HepG2 (cell line): Measurements from ENCODE around the gene TH. TPM values are rescaled to one million over a fixed set of nuclear protein-coding genes. Genes with fewer than 3 reads are reported as not detected.

ENCODE experiments used
- HOXA7 ChIP-seq: sonication (generic); formaldehyde crosslinking; IDR thresholded peaks from 2 replicates; pipeline ENCODE4 v1.8.1; 2022; ENCODE audit warnings: mild to moderate bottlenecking, missing genetic modification reagents, moderate library complexity
- MAZ ChIP-seq, 2 experiments: sonication (generic) in 1 of 2; formaldehyde crosslinking in 1 of 2; IDR thresholded peaks; 2 replicates each; pipeline versions ENCODE4 v1.5.0 to v1.6.1; 2012 to 2020; ENCODE audit warnings: low read depth in 2 of 2, mild to moderate bottlenecking in 2 of 2, borderline replicate concordance in 1 of 2, improper control_type of control experiment in 1 of 2, low read length in 1 of 2, missing genetic modification reagents in 1 of 2, moderate library complexity in 1 of 2
- PCBP2 ChIP-seq: fragments of 200-400 bp; formaldehyde crosslinking; optimal IDR thresholded peaks from 2 replicates; pipeline ENCODE3; 2018; ENCODE audit warnings: low read length, low read depth; ENCODE audit not compliant: poor library complexity, severe bottlenecking
- SP140L ChIP-seq: sonication (generic); formaldehyde crosslinking; IDR thresholded peaks from 2 replicates; pipeline ENCODE4 v1.4.0; 2020; ENCODE audit warnings: missing genetic modification reagents, borderline replicate concordance
- SRSF1 ChIP-seq: fragments of 200-400 bp; formaldehyde crosslinking; optimal IDR thresholded peaks from 2 replicates; pipeline ENCODE3; 2017; ENCODE audit warnings: mild to moderate bottlenecking, low read depth, low read length, moderate library complexity
- STAT5B ChIP-seq: sonication (generic); formaldehyde crosslinking; IDR thresholded peaks from 2 replicates; pipeline ENCODE4 v1.4.0; 2020; ENCODE audit warnings: missing genetic modification reagents
- YEATS2 ChIP-seq: sonication (generic); formaldehyde crosslinking; IDR thresholded peaks from 2 replicates; pipeline ENCODE4 v1.4.0; 2020; ENCODE audit warnings: missing genetic modification reagents, borderline replicate concordance
- YY1 ChIP-seq: IDR thresholded peaks from 2 replicates; pipeline ENCODE4 v1.6.1; 2011; ENCODE audit warnings: low read length, low read depth, moderate library complexity, mild to moderate bottlenecking; ENCODE audit not compliant: insufficient read depth, insufficient replicate concordance
- ZNF30 ChIP-seq: sonication (generic); formaldehyde crosslinking; IDR thresholded peaks from 2 replicates; pipeline ENCODE4 v1.5.0; 2020; ENCODE audit warnings: mild to moderate bottlenecking, missing genetic modification reagents
- ZNF567 ChIP-seq: sonication (generic); formaldehyde crosslinking; IDR thresholded peaks from 2 replicates; pipeline ENCODE4 v1.8.1; 2023; ENCODE audit warnings: mild to moderate bottlenecking, missing genetic modification reagents, borderline replicate concordance
- ZNF773 ChIP-seq: sonication (generic); formaldehyde crosslinking; IDR thresholded peaks from 2 replicates; pipeline ENCODE4 v1.4.0; 2020; ENCODE audit warnings: missing genetic modification reagents, borderline replicate concordance
- ZNF790 ChIP-seq: sonication (generic); formaldehyde crosslinking; IDR thresholded peaks from 2 replicates; pipeline ENCODE4 v1.8.0; 2022; ENCODE audit warnings: missing genetic modification reagents, mild to moderate bottlenecking, borderline replicate concordance
- ZNF878 ChIP-seq: sonication (generic); formaldehyde crosslinking; IDR thresholded peaks from 2 replicates; pipeline ENCODE4 v1.8.1; 2023; ENCODE audit warnings: mild to moderate bottlenecking, missing genetic modification reagents, moderate library complexity
- polyA plus RNA-seq, 8 experiments: library from polyadenylated mRNA; depleted of rRNA in 3 of 8; stranded (reverse) in 7 of 8; unstranded in 1 of 8; fragments of >200 nt; fragmentation: Illumina TruSeq in 4 of 8; extraction: Trizol in 4 of 8; gene quantifications; 2 replicates each; pipeline versions ENCODE4 v1.2.1 to v1.2.3, GENCODE V29; 2011 to 2016; ENCODE audit warnings: low read depth in 4 of 8, missing spikeins in 1 of 8, mixed read lengths in 1 of 8; ENCODE audit not compliant: insufficient read depth in 1 of 8
- total RNA-seq, 5 experiments: library from RNA; depleted of rRNA; stranded (reverse); fragments of >200 nt; fragmentation: Illumina TruSeq; extraction: Trizol; gene quantifications; 2 replicates each; pipeline ENCODE4 v1.2.3, GENCODE V29; 2016; ENCODE audit warnings: low read depth in 1 of 5
- TF ChIP-seq, protein P1 (sequence below): sonication (generic); formaldehyde crosslinking; IDR thresholded peaks from 2 replicates; pipeline ENCODE4 v1.8.1; 2023; ENCODE audit warnings: missing genetic modification reagents, inconsistent platforms, borderline replicate concordance
- TF ChIP-seq, protein P2 (sequence below): sonication (generic); formaldehyde crosslinking; IDR thresholded peaks from 2 replicates; pipeline ENCODE4 v1.4.0; 2020; ENCODE audit warnings: missing genetic modification reagents
- TF ChIP-seq, protein P3 (sequence below): sonication (generic); formaldehyde crosslinking; IDR thresholded peaks from 2 replicates; pipeline ENCODE4 v1.5.1; 2020; ENCODE audit warnings: mild to moderate bottlenecking, missing genetic modification reagents, moderate library complexity

TH gene
- total and polyA plus RNA-seq, 2 of the 13 experiments (the other 11 are each of a cell fraction or from before 2014, with no cell fraction given): 0.36 TPM; not detected in 1

DNA sequence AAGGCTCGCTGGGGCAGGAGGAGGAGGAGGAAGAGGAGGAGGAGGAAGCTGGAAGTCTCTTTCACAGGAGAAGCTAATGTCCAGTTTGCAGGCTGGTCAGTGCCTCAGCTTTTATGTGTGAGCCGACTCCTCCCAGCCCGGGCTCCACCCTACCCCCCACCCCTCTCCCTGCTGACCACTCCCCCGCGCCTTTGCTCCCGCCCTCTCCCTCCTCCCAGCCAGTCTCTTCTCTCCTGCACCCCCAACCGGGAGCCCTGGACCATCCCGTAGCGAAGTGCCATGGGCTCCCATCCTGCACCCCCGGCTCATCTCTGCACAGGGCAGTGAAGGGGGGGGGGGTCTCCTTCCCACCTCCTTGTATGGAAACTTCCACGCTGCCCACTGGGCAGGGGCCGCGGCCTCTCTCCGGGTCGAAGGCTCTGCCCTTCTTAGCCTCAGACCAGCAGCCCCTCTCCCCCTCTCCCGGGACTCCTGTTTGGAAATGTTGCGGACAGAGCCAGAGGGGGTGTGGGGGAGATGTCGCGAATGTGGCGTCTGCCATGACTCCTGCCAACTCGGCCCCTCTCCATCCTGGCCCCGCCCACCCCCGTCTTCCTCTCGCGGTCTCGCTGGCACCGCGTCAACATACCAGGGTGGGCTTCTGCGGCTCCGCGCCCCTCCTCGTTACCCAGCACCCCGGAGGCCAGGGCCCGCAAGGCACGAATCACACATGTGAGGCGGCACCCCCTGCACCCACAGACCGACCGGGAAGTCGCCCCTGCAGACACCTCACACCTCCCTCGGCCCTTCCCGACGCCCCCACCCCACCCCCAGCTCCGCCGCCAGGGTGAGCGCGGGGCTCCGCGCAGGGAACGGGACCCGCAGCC lies 34.2 kb downstream of the TH start (continued):
- TF ChIP-seq, protein P1, sequence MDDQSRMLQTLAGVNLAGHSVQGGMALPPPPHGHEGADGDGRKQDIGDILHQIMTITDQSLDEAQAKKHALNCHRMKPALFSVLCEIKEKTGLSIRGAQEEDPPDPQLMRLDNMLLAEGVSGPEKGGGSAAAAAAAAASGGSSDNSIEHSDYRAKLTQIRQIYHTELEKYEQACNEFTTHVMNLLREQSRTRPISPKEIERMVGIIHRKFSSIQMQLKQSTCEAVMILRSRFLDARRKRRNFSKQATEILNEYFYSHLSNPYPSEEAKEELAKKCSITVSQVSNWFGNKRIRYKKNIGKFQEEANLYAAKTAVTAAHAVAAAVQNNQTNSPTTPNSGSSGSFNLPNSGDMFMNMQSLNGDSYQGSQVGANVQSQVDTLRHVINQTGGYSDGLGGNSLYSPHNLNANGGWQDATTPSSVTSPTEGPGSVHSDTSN (CRISPR knock-in tag): no peak
- TF ChIP-seq ZNF567 (CRISPR knock-in tag) (no peak), SRSF1 (peak; percentile 86), MAZ (IDR thresholded peaks at IDR 0.05; ENCODE audit: borderline replicate concordance, low read depth, low read length) (peak; percentile 74), MAZ (CRISPR knock-in tag; IDR thresholded peaks at IDR 0.05; ENCODE audit: low read depth) (no peak; the same call in 1 of the 2 replicates), HOXA7 (CRISPR knock-in tag) (no peak), ZNF773 (CRISPR knock-in tag) (no peak), ZNF790 (peak; percentile 78; the same call in 1 of the 2 replicates), YY1 (peak; percentile 8), YEATS2 (CRISPR knock-in tag) (no peak), STAT5B (no peak), PCBP2 (no peak), ZNF30 (CRISPR knock-in tag) (no peak; the same call in 1 of the 2 replicates), SP140L (CRISPR knock-in tag) (no peak), ZNF878 (CRISPR knock-in tag) (no peak)
- TF ChIP-seq, protein P2, sequence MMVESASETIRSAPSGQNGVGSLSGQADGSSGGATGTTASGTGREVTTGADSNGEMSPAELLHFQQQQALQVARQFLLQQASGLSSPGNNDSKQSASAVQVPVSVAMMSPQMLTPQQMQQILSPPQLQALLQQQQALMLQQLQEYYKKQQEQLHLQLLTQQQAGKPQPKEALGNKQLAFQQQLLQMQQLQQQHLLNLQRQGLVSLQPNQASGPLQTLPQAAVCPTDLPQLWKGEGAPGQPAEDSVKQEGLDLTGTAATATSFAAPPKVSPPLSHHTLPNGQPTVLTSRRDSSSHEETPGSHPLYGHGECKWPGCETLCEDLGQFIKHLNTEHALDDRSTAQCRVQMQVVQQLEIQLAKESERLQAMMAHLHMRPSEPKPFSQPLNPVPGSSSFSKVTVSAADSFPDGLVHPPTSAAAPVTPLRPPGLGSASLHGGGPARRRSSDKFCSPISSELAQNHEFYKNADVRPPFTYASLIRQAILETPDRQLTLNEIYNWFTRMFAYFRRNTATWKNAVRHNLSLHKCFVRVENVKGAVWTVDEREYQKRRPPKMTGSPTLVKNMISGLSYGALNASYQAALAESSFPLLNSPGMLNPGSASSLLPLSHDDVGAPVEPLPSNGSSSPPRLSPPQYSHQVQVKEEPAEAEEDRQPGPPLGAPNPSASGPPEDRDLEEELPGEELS (CRISPR knock-in tag): no peak
- TF ChIP-seq, protein P3, sequence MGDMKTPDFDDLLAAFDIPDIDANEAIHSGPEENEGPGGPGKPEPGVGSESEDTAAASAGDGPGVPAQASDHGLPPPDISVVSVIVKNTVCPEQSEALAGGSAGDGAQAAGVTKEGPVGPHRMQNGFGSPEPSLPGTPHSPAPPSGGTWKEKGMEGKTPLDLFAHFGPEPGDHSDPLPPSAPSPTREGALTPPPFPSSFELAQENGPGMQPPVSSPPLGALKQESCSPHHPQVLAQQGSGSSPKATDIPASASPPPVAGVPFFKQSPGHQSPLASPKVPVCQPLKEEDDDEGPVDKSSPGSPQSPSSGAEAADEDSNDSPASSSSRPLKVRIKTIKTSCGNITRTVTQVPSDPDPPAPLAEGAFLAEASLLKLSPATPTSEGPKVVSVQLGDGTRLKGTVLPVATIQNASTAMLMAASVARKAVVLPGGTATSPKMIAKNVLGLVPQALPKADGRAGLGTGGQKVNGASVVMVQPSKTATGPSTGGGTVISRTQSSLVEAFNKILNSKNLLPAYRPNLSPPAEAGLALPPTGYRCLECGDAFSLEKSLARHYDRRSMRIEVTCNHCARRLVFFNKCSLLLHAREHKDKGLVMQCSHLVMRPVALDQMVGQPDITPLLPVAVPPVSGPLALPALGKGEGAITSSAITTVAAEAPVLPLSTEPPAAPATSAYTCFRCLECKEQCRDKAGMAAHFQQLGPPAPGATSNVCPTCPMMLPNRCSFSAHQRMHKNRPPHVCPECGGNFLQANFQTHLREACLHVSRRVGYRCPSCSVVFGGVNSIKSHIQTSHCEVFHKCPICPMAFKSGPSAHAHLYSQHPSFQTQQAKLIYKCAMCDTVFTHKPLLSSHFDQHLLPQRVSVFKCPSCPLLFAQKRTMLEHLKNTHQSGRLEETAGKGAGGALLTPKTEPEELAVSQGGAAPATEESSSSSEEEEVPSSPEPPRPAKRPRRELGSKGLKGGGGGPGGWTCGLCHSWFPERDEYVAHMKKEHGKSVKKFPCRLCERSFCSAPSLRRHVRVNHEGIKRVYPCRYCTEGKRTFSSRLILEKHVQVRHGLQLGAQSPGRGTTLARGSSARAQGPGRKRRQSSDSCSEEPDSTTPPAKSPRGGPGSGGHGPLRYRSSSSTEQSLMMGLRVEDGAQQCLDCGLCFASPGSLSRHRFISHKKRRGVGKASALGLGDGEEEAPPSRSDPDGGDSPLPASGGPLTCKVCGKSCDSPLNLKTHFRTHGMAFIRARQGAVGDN (CRISPR knock-in tag): no peak; the same call in 1 of the 2 replicates
- TF ChIP-seq, all 625 proteins: peak for 103
